GM18520 (cell line): ENCODE measurements around the gene MAP3K7.

ENCODE experiments used
- ATAC-seq: cut with Tn5 transposase; IDR thresholded peaks from one replicate; pipeline ENCODE4 v1.9.1; 2021; ENCODE audit not compliant: unreplicated experiment

MAP3K7 gene

DNA sequence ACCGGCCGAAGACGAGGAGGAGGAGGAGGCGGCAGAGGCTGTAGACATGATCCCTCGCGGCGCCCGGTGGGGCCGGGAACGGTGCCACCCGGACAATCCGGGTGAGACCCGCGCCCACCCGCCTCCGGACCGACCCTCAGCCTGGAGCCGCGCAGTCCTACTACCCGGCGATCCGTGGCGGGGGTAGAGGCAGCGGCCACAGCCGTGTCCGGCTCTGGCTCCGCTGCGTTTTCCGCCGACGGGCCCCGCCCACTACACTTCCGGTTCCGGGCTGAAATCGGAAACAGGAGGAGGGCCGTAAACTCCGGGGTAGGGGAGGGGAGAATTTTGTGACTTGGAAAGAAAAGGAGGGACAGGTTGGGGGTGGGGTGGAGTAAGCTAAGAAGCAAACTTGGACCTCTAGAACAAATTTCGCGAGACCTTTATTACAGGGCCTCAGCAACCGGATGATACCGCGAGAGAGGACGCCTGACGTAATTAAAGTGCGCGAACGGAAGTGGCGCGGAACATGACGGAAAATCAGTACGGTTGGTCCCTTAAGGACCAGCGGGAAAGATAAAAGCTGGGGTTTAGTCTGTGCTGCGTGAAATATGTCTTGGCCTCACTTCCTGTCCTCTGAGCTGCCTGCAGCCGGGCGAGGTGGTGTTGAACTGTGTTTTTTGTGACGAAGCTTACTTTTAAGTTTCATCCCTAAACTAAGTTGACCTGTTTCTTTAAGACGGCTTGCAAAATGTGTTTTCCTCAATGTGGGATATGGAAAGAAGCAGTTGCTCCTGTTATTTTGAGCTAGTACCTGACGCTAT lies at the start of gene MAP3K7:
MAP3K7 (minus strand) TSS at position 237 of the 803 bp plus-strand sequence; CDS start at position 48, 189 bp downstream.
- ATAC-seq, result peak; percentile 71

DNA sequence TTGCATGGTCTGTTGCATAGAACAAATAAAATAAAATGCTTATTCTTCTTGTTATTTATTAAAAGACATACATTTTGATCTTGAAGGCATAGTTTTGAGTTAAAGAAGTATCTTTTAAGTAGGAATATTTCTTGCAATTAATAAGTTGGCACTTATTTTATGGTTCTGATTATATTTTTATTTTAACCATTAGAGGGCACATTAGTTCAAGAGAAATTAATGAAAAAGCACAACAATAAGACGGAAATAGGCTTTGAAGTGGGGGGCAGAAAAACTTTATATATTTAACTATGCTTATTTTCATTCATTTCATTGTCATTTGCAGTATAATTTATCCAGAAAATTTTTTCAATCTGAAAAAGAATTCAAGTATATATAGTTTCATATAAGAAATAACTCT lies 44.2 kb upstream of the MAP3K7 start:
- no peak for ATAC-seq

DNA sequence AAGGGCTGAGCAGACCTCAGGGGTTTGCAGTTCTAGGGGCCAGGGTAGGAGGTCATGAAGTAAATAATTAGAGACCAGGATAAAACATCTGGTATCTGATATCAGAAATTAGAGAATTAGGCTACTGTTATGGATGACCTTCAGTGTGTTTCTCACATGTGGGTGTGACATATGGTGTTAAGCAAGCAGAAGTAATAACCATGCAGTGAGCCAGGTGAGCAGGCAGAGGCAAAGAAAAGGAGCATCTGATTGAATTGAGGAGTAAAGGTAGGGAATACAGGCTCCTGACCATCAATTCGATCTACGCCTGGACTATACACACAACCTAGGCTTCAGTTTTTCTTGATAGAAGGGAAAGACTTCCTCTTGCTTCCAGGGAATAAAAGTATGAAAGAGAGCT lies 34.7 kb upstream of the MAP3K7 start:
- no peak for ATAC-seq

DNA sequence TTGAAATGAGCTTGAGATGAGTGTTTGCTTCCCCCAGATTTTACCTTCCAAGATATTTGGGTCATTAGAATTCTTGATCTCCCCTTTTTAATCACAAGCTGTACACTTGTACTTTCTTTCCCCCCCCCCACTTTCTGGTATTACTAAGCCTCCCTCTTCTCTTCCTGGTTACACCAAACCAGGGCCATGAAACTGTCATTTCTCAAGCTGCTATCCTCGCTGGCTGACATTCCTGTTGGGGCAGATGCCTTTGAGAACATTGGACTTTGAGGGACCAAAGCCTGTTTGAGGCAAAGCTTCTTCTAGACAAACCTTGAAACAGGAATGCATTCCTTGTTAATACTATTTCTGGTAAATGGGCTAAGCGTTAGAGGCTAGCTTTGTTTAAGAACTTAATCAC lies 32.3 kb upstream of the MAP3K7 start:
- ATAC-seq, result no peak

DNA sequence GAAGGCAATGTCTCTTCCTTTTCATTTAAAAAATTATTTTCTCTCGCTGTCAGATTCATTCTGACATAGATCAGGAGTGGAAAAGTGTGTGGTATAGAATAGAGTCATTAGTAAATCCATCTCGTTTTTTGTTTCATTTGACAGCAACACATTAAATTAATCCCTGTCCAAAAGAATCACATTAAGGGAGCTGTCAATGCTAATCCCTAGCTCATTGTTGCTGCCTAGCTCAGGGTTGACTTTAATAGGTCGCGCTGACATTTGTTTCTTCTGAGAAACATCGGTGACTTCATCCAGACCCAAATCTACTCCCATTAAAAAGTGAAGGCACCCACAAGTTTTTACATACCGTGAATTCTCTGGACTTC lies 25.4 kb upstream of the MAP3K7 start:
- ATAC-seq, result no peak

DNA sequence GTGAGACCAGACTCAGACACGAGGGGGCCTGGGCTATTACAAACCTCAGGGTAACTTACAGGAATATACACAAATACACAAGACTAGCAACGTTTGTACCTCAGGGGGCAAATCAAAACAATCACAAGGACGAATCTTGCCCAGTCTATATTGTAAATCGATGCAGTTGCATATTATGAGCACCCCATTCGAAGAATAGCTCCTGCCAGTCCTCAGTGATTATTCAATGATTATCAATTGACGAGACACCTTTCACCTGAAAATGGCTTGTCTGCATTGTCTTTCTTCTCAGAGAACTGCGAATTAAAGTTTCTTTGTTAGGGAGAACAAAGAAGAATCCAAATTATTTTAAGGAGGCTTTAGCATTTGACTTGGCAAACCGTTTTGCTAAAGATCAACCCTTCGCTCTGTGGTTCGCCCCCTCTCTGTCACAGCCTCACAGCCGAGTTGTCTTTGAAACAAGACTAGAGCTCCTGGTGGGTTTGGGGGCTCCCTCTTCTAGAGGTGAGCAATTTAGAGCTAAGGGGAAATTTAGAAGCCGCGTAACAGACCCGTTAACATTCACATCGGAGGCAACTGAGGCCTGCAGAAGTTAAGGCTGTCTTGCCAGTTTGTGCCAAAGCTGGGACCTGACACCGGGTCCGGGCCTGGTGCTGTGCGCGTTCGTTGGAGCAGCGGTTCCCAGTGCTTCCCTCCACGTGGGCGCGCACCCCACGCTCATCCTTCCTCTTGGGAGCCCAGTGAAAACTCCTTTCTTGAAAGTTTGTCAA lies 24.9 kb upstream of the MAP3K7 start:
- ATAC-seq, result no peak

DNA sequence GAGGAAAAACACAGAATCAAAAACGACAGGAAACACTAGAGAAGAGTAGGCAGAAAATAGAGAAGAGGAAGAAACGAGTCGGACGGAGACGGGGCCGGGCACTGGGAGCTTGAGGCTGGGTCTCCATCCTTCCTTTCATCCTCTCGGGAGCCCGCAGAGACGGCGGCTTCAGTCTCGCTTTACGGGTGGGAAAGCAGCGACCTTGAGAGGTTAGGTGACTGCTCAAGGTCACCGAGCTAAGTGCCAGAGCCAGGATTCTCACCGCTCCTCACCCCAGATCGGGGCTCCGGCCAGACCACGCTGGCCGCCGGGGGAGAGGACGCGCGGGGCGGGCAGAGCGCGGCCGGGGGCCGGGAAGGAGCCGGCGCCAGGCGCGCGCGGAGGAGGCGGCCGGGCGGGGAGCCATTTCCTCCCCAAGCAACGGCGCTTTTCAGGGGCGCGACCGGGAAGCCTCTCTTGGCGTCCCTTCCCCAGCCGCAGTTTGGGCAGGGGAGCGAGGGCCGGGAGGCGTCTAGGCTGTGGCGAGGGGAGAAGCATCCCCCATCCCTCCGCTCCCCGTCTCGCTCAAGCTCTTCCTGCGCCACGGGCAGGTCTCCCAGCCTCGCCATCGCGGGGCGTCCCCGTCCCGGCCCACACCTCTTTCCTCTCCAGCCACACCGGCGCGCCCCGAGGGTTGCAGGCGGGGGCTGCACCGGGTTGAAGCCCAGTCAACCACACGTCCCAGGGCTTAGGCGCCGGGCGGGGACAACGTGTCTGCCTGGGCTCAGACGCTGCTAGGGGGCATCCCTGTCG lies 24.1 kb upstream of the MAP3K7 start:
- ATAC-seq, result peak; percentile 45

DNA sequence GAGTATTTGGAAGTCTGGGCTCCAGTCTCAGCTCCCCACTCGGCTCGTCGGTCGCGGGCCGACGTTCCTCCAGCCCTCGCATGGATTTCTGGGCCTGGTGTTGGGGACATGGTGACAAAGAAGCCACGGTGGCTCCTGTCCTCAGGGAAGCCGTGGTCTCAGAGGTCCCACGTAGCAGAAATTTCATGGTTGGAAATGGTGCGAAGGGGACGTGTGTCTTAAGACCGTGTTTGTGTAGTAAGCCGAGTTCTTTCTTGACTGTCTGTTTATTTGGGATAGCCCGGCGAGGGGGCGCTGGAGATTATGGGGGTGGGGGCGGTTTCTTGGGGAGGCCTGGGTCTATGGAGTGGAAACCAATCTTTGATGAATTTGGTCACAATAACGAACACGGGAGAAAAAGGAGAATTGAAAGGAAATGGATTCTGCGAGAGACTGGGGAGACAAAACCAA lies 23.5 kb upstream of the MAP3K7 start:
- ATAC-seq, result no peak

GRCh38 chr6:90605749-90606340 lies 19.0 kb upstream of the MAP3K7 start:
- no peak for ATAC-seq

DNA sequence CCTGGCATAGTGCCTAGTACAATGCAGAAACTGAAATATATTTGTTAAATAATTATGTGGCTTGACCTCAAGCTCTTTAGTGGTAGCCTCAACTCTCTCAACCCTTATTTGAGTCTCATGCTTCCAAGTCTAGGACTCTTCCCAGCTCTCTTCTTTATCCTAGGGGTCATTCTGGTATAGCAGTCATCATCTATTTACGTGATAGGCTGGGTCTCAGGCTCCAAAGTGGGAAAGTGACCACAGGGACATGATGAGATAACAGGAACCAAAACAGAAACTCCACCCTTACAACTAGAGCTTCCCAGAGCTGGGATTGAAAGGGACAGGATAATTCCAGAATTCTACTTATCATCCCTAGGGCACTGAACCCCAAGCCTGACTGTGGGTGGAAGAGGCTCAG lies 17.7 kb upstream of the MAP3K7 start:
- ATAC-seq, result no peak

DNA sequence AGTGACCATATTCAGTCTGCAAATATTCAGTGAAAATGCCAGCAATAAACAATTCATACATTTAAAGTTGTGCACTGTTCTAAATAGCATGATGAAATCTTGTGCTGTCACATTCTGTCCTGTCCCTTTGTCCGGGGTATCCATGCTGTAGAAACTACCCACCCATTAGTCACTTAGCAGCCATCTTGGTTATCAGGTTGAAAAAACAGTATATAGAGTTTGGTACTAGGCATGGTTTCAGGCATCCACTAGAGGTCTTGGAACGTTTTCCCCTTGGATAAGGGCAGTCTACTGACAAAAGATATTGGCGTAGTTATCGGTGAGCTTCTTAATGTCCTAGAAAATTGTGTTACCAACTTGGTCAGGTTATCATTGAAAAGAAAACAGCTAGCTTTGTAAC lies 12.3 kb upstream of the MAP3K7 start:
- no peak for ATAC-seq

GRCh38 chr6:90598192-90598951 lies 11.5 kb upstream of the MAP3K7 start:
- no peak for ATAC-seq

GRCh38 chr6:90596967-90597539 lies 10.2 kb upstream of the MAP3K7 start:
- ATAC-seq, result no peak

- no peak for ATAC-seq
Measured at GRCh38 chr6:90595854-90596253, 9.0 kb upstream of the MAP3K7 start.

- ATAC-seq, result no peak
Measured at GRCh38 chr6:90586546-90586835, 381 bp downstream of the MAP3K7 start.

- ATAC-seq, result peak; percentile 26
Measured at GRCh38 chr6:90584636-90585255, 2.1 kb downstream of the MAP3K7 start.

DNA sequence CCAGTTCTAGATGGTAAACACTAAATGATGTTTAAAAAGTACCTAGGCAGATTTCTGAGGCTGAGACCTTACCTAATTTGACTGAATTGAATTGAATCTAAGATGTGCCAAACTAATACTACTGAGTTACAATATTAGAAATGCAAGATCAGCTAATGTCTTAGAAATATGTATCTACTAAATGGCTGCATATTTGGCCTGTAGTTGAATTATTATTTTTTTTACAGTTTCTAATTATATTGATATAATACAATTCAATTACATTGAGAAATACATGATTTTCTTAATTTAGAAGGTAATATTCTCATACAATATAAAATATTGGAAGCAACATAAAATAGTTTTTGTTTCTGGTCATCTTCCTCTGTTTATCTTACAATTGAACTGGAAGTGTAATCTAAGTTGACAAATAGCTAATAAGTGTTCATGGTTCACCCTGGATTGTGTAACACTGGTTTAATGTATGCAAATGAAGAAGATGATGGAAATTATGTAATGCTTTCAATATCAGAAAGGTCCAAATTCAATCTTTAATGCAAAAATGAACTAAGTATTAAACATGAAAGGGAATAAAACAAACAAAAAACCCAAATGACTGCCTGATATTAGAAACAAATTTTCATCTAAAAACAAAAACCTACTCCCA lies 2.9 kb downstream of the MAP3K7 start:
- no peak for ATAC-seq

DNA sequence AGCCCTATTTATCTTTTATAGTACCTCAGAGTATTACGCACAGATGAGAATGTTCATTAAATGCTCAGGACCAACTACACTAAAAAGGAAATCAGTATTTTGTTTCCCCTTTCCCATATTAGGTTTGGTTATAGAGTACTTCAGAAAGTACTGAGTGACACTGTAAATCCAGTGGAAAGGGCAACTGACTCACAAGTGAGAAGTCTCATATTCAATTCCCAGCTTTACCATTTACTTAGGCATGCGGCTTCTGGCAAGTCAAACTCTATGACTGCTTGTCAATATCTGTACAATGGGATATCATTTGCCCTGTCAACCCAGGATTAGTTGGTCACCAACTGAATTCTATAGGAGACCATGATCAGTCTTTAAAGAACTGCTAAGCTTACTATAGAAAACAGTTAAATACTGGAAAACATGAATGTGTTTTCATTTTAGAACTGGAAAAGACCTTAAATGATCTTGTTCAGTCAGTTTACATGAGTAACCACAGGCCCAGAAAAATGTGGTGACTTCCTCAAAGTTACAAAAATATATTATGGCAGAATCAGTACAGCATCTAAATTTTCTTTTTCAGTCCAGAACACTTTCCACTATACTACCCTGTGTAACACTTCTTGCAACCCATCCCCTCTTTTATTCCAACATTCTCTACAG lies 3.6 kb downstream of the MAP3K7 start:
- no peak for ATAC-seq

- ATAC-seq, result no peak
Measured at GRCh38 chr6:90581146-90581545, 5.7 kb downstream of the MAP3K7 start.
